Activated CD8-positive, alpha-beta T cell treated with anti-CD3 and anti-CD28 coated beads for 36 hours (primary cell): ENCODE data around the gene GMCL1. TPM values are rescaled to one million over a fixed set of nuclear protein-coding genes. Genes with fewer than 3 reads are reported as not detected.
"Not testable (repeated sequence)": the region's sequence is repeated elsewhere in the genome, so short reads cannot be mapped to it uniquely, and the experiment has no call there.

Experiments
- ATAC-seq: fragments of 200-7000 bp; cut with Tn5 transposase; one replicate; pipeline ENCODE4 v1.10.0; 2021; ENCODE audit warnings: mild to moderate bottlenecking, moderate library complexity
- CTCF ChIA-PET: fragments of 350-600 bp; sonication (Branson Sonifier 250); formaldehyde crosslinking; loops from one replicate; lab custom pipeline; 2021; ENCODE audit warnings: antibody characterized with exemption; lab: Charles Lee
- POLR2A ChIA-PET: fragments of 350-600 bp; sonication (Branson Sonifier 250); formaldehyde crosslinking; loops from one replicate; lab custom pipeline; 2021; ENCODE audit warnings: antibody characterized with exemption; lab: Charles Lee
- DNase-seq: peaks from one replicate; pipeline ENCODE4 v3.0.0-alpha.2; 2020
- H3K27ac Mint-ChIP-seq: one replicate; pipeline ENCODE4 v1.8.0; 2021; ENCODE audit warnings: mild to moderate bottlenecking, mixed read lengths
- H3K27me3 Mint-ChIP-seq: one replicate; pipeline ENCODE4 v1.8.0; 2021; ENCODE audit warnings: mixed read lengths
- H3K36me3 Mint-ChIP-seq: one replicate; pipeline ENCODE4 v1.8.0; 2021; ENCODE audit warnings: low read depth, mixed read lengths
- H3K4me1 Mint-ChIP-seq: one replicate; pipeline ENCODE4 v1.8.0; 2021; ENCODE audit warnings: low read depth, mixed read lengths
- H3K4me3 Mint-ChIP-seq: one replicate; pipeline ENCODE4 v1.8.0; 2021; ENCODE audit warnings: mild to moderate bottlenecking, moderate library complexity, mixed read lengths
- H3K9me3 Mint-ChIP-seq: one replicate; pipeline ENCODE4 v1.8.0; 2021; ENCODE audit warnings: mixed read lengths
- CTCF ChIP-seq: fragments of 200-600 bp; IDR thresholded peaks from one replicate; pipeline ENCODE4 v1.8.0; 2022; ENCODE audit warnings: antibody characterized with exemption, mild to moderate bottlenecking
- intact Hi-C: fragments of 100-400 bp; cut with micrococcal nuclease; formaldehyde crosslinking; loops from one replicate; pipeline ENCODE4 v1.10.0; 2022
- total RNA-seq, 2 experiments: library from RNA; stranded (reverse); gene quantifications; one replicate each; pipeline ENCODE4 v1.2.3, GENCODE V29; 2021

GMCL1 gene
- total RNA-seq, 2 experiments from 2014 or later = 18.1 to 20.4 TPM

- POLR2A ChIA-PET = no interaction called here
- no peak for TF ChIP-seq CTCF
- DNase-seq (no peak), ATAC-seq (no peak)
- H3K4me3 Mint-ChIP-seq = no peak overlapping the region
- H3K27me3 Mint-ChIP-seq = no peaks in the 10 kb centered on the region
- H3K9me3 Mint-ChIP-seq = no peaks in the 10 kb centered on the region
- CTCF ChIA-PET = interaction anchor here (1.2 to 1.9 kb wide), 3 partner anchors 9 to 138 kb away, joined by 3 to 5 read pairs (median 4); no protein-coding TSS in a partner anchor
- intact Hi-C loops = no loop called here
- peaks cover 24% of the 10 kb centered on the region for H3K36me3 Mint-ChIP-seq
- no peak overlapping the region for H3K27ac Mint-ChIP-seq
- H3K4me1 Mint-ChIP-seq = no peaks in the 10 kb centered on the region
Observed at GRCh38 chr2:69863298-69863697, 33.8 kb downstream of the GMCL1 start.

GRCh38 chr2:69888451-69888850 is 59.0 kb downstream of the GMCL1 start:
- ChIA-PET POLR2A (interaction anchor here (0.7 to 1.6 kb wide), 2 partner anchors 26 to 255 kb away, joined by 3 to 5 read pairs; no protein-coding TSS in a partner anchor), CTCF (interaction anchor here (1.0 kb wide), 1 partner anchor 72 kb away, joined by 3 read pairs; no protein-coding TSS in a partner anchor)
- no peak for TF ChIP-seq CTCF
- Mint-ChIP-seq H3K36me3 (no peaks in the 10 kb centered on the region), H3K4me3 (no peak overlapping the region), H3K4me1 (peaks cover 7% of the 10 kb centered on the region), H3K9me3 (no peaks in the 10 kb centered on the region), H3K27me3 (no peaks in the 10 kb centered on the region), H3K27ac (no peak overlapping the region)
- ATAC-seq = no peak
- intact Hi-C loops = no loop called here
- no peak for DNase-seq

- no peak overlapping the region for H3K27ac Mint-ChIP-seq
- POLR2A ChIA-PET = interaction anchor here (0.7 to 1.6 kb wide), 2 partner anchors 25 to 254 kb away, joined by 3 to 5 read pairs; no protein-coding TSS in a partner anchor
- DNase-seq (no peak), ATAC-seq (no peak)
- no peaks in the 10 kb centered on the region for H3K27me3 Mint-ChIP-seq
- peaks cover 2% of the 10 kb centered on the region for H3K36me3 Mint-ChIP-seq
- CTCF ChIA-PET = interaction anchor here (0.6 to 1.0 kb wide), 2 partner anchors 72 to 181 kb away, joined by 3 read pairs; no protein-coding TSS in a partner anchor
- no peaks in the 10 kb centered on the region for H3K9me3 Mint-ChIP-seq
- TF ChIP-seq CTCF = no peak
- peaks cover 9% of the 10 kb centered on the region for H3K4me1 Mint-ChIP-seq
- intact Hi-C loops = no loop called here
- H3K4me3 Mint-ChIP-seq = no peak overlapping the region
Observed at GRCh38 chr2:69889302-69889701, 59.8 kb downstream of the GMCL1 start.

- no peak for TF ChIP-seq CTCF
- Mint-ChIP-seq H3K27me3 (no peaks in the 10 kb centered on the region), H3K4me3 (no peak overlapping the region), H3K27ac (no peak overlapping the region), H3K9me3 (no peaks in the 10 kb centered on the region), H3K4me1 (peaks cover 19% of the 10 kb centered on the region), H3K36me3 (peaks cover 9% of the 10 kb centered on the region)
- ATAC-seq (no peak), DNase-seq (no peak)
- ChIA-PET POLR2A (no interaction called here), CTCF (interaction anchor here (1.1 kb wide), 1 partner anchor 8 kb away, joined by 3 read pairs; no protein-coding TSS in a partner anchor)
- intact Hi-C loops = no loop called here
Observed at GRCh38 chr2:69890881-69891280, 61.4 kb downstream of the GMCL1 start.

- H3K36me3 Mint-ChIP-seq = peaks cover 18% of the 10 kb centered on the region
- peaks cover 29% of the 10 kb centered on the region for H3K4me1 Mint-ChIP-seq
- peak overlapping the region; percentile 98 for H3K27ac Mint-ChIP-seq
- ATAC-seq, H3K27me3 Mint-ChIP-seq, DNase-seq, intact Hi-C loops, H3K9me3 Mint-ChIP-seq: not testable (repeated sequence)
- ChIA-PET POLR2A (interaction anchor here (0.6 to 4.4 kb wide), 10 partner anchors 10 to 1185 kb away, joined by 3 to 29 read pairs (median 4); partner anchors contain the start of genes MXD1 and SNRPG), CTCF (interaction anchor here (1.0 to 5.5 kb wide), 5 partner anchors 9 to 178 kb away, joined by 3 to 42 read pairs (median 5); partner anchors contain the start of gene MXD1)
- H3K4me3 Mint-ChIP-seq = peak overlapping the region; percentile 99
Observed at GRCh38 chr2:69892838-69893424, 63.5 kb downstream of the GMCL1 start.
